Right lobe of liver (tissue), 4 donors: ENCODE results near the gene MFAP3.

ENCODE experiments used
- POLR2A ChIP-seq: fragments of 450-650 bp; IDR thresholded peaks from one replicate; pipeline ENCODE4 v1.6.1; 2017; ENCODE audit warnings: antibody characterized with exemption, mild to moderate bottlenecking
- TF ChIP-seq, protein P1 (sequence below), 4 donors: fragments of 200-600 bp in 3 of 4; fragments of 450-650 bp in 1 of 4; IDR thresholded peaks; one replicate each; pipeline versions ENCODE4 v1.5.1 to v1.8.0; 2016 to 2022; ENCODE audit warnings: antibody characterized with exemption in 4 of 4, mild to moderate bottlenecking in 2 of 4
- donor health status: DM: no; HTN: no; CAD: no.
- donor health status: DM: no; HTN: no; CAD: no.
- donor health status: DM: no; HTN: yes; CAD: no.

DNA sequence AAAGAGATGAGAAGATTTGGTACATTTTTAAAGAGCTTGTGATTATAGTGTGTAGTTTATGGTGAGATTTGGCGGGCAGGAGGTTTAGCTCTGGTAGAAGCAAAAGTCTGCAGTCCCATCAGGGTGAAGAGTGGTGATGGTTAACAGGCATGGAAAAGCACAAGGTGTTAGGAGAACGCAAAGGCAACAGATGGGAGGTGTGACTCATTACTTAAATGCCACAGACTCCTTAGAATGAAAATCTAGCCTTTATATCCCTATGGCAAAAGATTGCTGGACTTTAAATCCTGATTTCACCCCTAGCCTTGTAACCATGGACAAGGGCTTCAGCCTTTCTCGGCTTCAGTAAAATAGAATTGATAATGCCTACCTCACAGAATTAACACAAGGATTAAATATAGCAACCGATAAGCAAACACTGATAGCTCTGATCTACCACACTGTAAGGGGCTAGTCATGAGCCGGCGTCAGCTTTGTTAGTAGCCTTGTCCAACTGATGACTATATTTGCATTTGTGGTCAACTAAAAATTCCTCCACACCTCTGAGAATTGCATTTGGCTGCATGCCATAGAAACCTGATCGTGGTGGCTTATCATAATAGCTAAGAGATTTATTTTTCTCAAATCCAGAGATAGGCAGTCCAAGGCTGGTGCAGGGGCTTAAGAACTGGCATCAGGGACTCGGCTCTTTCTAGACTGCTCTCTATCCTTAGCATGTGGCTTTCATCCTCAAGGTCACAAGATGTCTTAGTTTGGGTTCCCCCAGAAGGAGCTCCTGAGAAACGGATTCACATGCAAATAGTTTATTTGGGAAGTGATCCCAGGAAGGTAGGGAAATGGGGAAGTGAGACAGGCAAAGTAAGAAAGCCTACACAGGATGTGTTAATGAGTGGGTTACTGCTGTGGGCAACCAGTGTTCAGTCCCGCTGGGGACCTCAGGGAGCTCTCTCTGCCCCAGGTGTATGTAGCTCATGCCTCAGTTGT, 19.6 kb downstream of the MFAP3 start:
- TF ChIP-seq, protein P1, sequence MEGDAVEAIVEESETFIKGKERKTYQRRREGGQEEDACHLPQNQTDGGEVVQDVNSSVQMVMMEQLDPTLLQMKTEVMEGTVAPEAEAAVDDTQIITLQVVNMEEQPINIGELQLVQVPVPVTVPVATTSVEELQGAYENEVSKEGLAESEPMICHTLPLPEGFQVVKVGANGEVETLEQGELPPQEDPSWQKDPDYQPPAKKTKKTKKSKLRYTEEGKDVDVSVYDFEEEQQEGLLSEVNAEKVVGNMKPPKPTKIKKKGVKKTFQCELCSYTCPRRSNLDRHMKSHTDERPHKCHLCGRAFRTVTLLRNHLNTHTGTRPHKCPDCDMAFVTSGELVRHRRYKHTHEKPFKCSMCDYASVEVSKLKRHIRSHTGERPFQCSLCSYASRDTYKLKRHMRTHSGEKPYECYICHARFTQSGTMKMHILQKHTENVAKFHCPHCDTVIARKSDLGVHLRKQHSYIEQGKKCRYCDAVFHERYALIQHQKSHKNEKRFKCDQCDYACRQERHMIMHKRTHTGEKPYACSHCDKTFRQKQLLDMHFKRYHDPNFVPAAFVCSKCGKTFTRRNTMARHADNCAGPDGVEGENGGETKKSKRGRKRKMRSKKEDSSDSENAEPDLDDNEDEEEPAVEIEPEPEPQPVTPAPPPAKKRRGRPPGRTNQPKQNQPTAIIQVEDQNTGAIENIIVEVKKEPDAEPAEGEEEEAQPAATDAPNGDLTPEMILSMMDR (IDR thresholded peaks at IDR 0.05): no peak
- TF ChIP-seq POLR2A: no peak
